H1 (cell line): ENCODE data around the gene LY6G5C. TPM values are rescaled to one million over a fixed set of nuclear protein-coding genes. Genes with fewer than 3 reads are reported as not detected.

Source experiments
- BACH1 ChIP-seq: IDR thresholded peaks from 2 replicates; pipeline ENCODE4 v1.6.1; 2012; ENCODE audit warnings: low read length, improper control_type of control experiment
- CHD2 ChIP-seq: IDR thresholded peaks from 2 replicates; pipeline ENCODE4 v1.6.1; 2012; ENCODE audit warnings: low read length, improper control_type of control experiment
- CHD7 ChIP-seq: fragments of 300-600 bp; sonication (generic); IDR thresholded peaks from 2 replicates; pipeline ENCODE4 v1.7.1; 2012; ENCODE audit warnings: low read length, moderate library complexity, mild to moderate bottlenecking, inconsistent platforms; ENCODE audit not compliant: insufficient replicate concordance
- EP300 ChIP-seq, 2 experiments: IDR thresholded peaks; 1 replicate in 1 of 2; 2 replicates in 1 of 2; pipeline ENCODE4 v1.6.1; 2011 to 2012; ENCODE audit warnings: low read depth in 2 of 2, low read length in 2 of 2, mild to moderate bottlenecking in 2 of 2, borderline replicate concordance in 1 of 2, inconsistent platforms in 1 of 2, moderate library complexity in 1 of 2
- JUND ChIP-seq: IDR thresholded peaks from 2 replicates; pipeline ENCODE4 v1.6.1; 2011; ENCODE audit warnings: mild to moderate bottlenecking, improper control_type of control experiment, low read length
- PHF8 ChIP-seq: fragments of 200-600 bp; sonication (generic); conservative IDR thresholded peaks from 2 replicates; pipeline ENCODE4 v1.7.1; 2012; ENCODE audit warnings: low read depth, mild to moderate bottlenecking, inconsistent platforms, low read length, moderate library complexity
- RAD21 ChIP-seq, 2 experiments: IDR thresholded peaks in 1 of 2; conservative IDR thresholded peaks in 1 of 2; 2 replicates each; pipeline ENCODE4 v1.6.1; 2011; ENCODE audit warnings: low read depth in 2 of 2, low read length in 2 of 2, improper control_type of control experiment in 1 of 2, inconsistent platforms in 1 of 2, mild to moderate bottlenecking in 1 of 2, moderate library complexity in 1 of 2
- SP2 ChIP-seq: IDR thresholded peaks from 2 replicates; pipeline ENCODE4 v1.6.1; 2012; ENCODE audit warnings: mild to moderate bottlenecking, low read length, inconsistent platforms
- YY1 ChIP-seq: IDR thresholded peaks from 2 replicates; pipeline ENCODE4 v1.6.1; 2011; ENCODE audit warnings: low read depth, mild to moderate bottlenecking, low read length
- polyA plus RNA-seq, 7 experiments: library from polyadenylated mRNA; depleted of rRNA in 3 of 7; stranded (reverse) in 5 of 7; unstranded in 2 of 7; fragments of >200 nt in 5 of 7; fragments of 200-250 nt in 2 of 7; gene quantifications; 1 replicate in 5 of 7; 2 replicates in 1 of 7; 4 replicates in 1 of 7; pipeline versions ENCODE4 v1.2.1 to v1.2.3, GENCODE V29; 2011 to 2013; ENCODE audit warnings: missing spikeins in 2 of 7, mixed read lengths in 2 of 7
- total RNA-seq: library from RNA; stranded (reverse); fragmentation: NEBNext Ultra II Directional; extraction: Animal tissue kit (Norgen Biotek cat#: 25700); gene quantifications from 2 replicates; pipeline ENCODE4 v1.2.1, GENCODE V29; 2021

Gene LY6G5C
- total and polyA plus RNA-seq, 2 of the 8 experiments (the other 6 are each of a cell fraction or from before 2014, with no cell fraction given), result 1.1 to 1.8 TPM

GRCh38 chr6:31660381-31661261 lies 20.2 kb downstream of the LY6G5C start, which contains the start of gene C6orf47 (continued):
- peak; percentile 54; the same call in 1 of the 2 replicates for TF ChIP-seq YY1
- TF ChIP-seq EP300 (IDR thresholded peaks at IDR 0.05; ENCODE audit: borderline replicate concordance in 1 of 2, low read depth in 2 of 2, low read length in 2 of 2), result no peak
- no peak for TF ChIP-seq BACH1
- TF ChIP-seq SP2, result no peak
- TF ChIP-seq CHD2, result no peak
- peak; percentile 77 for TF ChIP-seq PHF8
- TF ChIP-seq JUND, result no peak
- TF ChIP-seq CHD7, result no peak
- TF ChIP-seq RAD21 (IDR thresholded peaks at IDR 0.05 in 1 of 2, conservative IDR thresholded peaks at IDR 0.05 in 1 of 2; ENCODE audit: low read depth in 2 of 2, low read length in 2 of 2), result peak in 1 of 2 experiments; percentile 3; a peak in 1 of 4 replicates
